ENCODE data around the gene HDHD5.

The HDHD5 gene

GRCh38 chr22:17121233-17122195 lies 37.6 kb downstream of the HDHD5 start, which contains the start of gene TMEM121B:
TMEM121B (minus strand) TSS chr22:17121360; CDS start chr22:17121127, 233 bp downstream.
- Mint-ChIP-seq H3K4me3 (peak within 1 kb of the TSS; percentile 86 to 88 (median 86)), H3K27ac (no peak within 1 kb of the TSS), H3K27me3 (ENCODE audit: low read depth) (peaks cover 28% of the 10 kb centered on the region), H3K9me3 (no peaks in the 10 kb centered on the region), H3K4me1 (peaks cover 11% of the 10 kb centered on the region), H3K36me3 (ENCODE audit: low read depth) (no peaks in the 10 kb centered on the region)
- TF ChIP-seq CTCF (IDR thresholded peaks at IDR 0.05; ENCODE audit: unreplicated experiment in 3 of 3), result no peak

- Mint-ChIP-seq H3K27me3 (ENCODE audit: low read depth) (peaks cover 28% of the 10 kb centered on the region), H3K4me3 (no peak overlapping the region), H3K36me3 (ENCODE audit: low read depth) (no peaks in the 10 kb centered on the region), H3K4me1 (peaks cover 12% of the 10 kb centered on the region), H3K9me3 (no peaks in the 10 kb centered on the region), H3K27ac (no peak overlapping the region)
- no peak for TF ChIP-seq CTCF (IDR thresholded peaks at IDR 0.05; ENCODE audit: unreplicated experiment in 3 of 3)
These were observed 38.3 kb downstream of the HDHD5 start for GRCh38 chr22:17120711-17121232.

- Mint-ChIP-seq H3K36me3 (ENCODE audit: low read depth) (no peaks in the 10 kb centered on the region), H3K27me3 (ENCODE audit: low read depth) (peaks cover 28% of the 10 kb centered on the region), H3K9me3 (no peaks in the 10 kb centered on the region), H3K27ac (no peak overlapping the region), H3K4me3 (peak overlapping the region in 2 of 3 experiments; percentile 56 to 63), H3K4me1 (peaks cover 12% of the 10 kb centered on the region)
- no peak for TF ChIP-seq CTCF (IDR thresholded peaks at IDR 0.05; ENCODE audit: unreplicated experiment in 3 of 3)
These were observed 38.8 kb downstream of the HDHD5 start for GRCh38 chr22:17120281-17120680.

GRCh38 chr22:17119481-17120202 lies 39.4 kb downstream of the HDHD5 start:
- no peak for TF ChIP-seq CTCF (IDR thresholded peaks at IDR 0.05; ENCODE audit: unreplicated experiment in 3 of 3)
- H3K27me3 Mint-ChIP-seq (ENCODE audit: low read depth), result peaks cover 28% of the 10 kb centered on the region
- peak overlapping the region; percentile 69 to 78 (median 74) for H3K4me3 Mint-ChIP-seq
- H3K27ac Mint-ChIP-seq, result no peak overlapping the region
- no peaks in the 10 kb centered on the region for H3K36me3 Mint-ChIP-seq (ENCODE audit: low read depth)
- no peaks in the 10 kb centered on the region for H3K9me3 Mint-ChIP-seq
- peaks cover 12% of the 10 kb centered on the region for H3K4me1 Mint-ChIP-seq

- Mint-ChIP-seq H3K9me3 (no peaks in the 10 kb centered on the region), H3K27ac (no peak overlapping the region), H3K4me1 (peaks cover 12% of the 10 kb centered on the region), H3K4me3 (peak overlapping the region; percentile 74 to 78 (median 78)), H3K27me3 (ENCODE audit: low read depth) (peaks cover 25% of the 10 kb centered on the region), H3K36me3 (ENCODE audit: low read depth) (no peaks in the 10 kb centered on the region)
- no peak for TF ChIP-seq CTCF (IDR thresholded peaks at IDR 0.05; ENCODE audit: unreplicated experiment in 3 of 3)
These were observed 40.7 kb downstream of the HDHD5 start for GRCh38 chr22:17118342-17118741.

All from nephron (organoid).